ENCODE data around the gene SULF2.

Gene SULF2

DNA sequence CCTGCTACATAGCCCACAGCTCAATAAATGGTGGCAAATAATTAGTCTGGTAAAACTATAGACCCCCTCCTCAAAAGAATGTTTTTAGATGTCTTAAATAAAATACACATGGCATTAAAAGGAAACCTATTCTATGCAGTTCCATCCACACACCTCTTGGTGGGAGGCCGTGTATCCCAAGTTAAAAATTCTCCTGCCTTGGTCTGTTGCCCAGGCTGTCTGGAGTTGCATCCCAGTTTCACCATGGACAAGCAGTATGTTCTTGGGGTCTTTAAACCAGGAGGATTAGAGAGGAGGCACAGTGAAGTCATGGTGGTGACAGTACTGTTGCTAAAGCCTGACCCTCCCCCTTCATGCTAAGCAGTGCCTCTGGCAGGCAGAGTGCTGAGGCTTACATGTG lies 95.5 kb downstream of the SULF2 start:
- TF ChIP-seq, protein P1, sequence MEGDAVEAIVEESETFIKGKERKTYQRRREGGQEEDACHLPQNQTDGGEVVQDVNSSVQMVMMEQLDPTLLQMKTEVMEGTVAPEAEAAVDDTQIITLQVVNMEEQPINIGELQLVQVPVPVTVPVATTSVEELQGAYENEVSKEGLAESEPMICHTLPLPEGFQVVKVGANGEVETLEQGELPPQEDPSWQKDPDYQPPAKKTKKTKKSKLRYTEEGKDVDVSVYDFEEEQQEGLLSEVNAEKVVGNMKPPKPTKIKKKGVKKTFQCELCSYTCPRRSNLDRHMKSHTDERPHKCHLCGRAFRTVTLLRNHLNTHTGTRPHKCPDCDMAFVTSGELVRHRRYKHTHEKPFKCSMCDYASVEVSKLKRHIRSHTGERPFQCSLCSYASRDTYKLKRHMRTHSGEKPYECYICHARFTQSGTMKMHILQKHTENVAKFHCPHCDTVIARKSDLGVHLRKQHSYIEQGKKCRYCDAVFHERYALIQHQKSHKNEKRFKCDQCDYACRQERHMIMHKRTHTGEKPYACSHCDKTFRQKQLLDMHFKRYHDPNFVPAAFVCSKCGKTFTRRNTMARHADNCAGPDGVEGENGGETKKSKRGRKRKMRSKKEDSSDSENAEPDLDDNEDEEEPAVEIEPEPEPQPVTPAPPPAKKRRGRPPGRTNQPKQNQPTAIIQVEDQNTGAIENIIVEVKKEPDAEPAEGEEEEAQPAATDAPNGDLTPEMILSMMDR (IDR thresholded peaks at IDR 0.05; ENCODE audit: insufficient read depth, low read length), result no peak
- no peak for TF ChIP-seq SPI1 (IDR thresholded peaks at IDR 0.05; ENCODE audit: borderline replicate concordance, low read depth)
- no peak for TF ChIP-seq POLR2AphosphoS5 (IDR thresholded peaks at IDR 0.05; ENCODE audit: low read depth)
- no peak for TF ChIP-seq GABPA (IDR thresholded peaks at IDR 0.05; ENCODE audit: low read depth)
- TF ChIP-seq REST (IDR thresholded peaks at IDR 0.05; ENCODE audit: insufficient replicate concordance, low read depth), result no peak
- no peak overlapping the region for H3K27ac ChIP-seq (replicated peaks)

GRCh38 chr20:47688385-47689381 lies 96.6 kb downstream of the SULF2 start:
- no peak for DNase-seq (ENCODE audit: low read depth in 1 of 2, low spot score in 1 of 2)
- H3K27ac ChIP-seq (replicated peaks), result no peak overlapping the region

More for the DNA sequence above, 95.5 kb downstream of the SULF2 start:
- Histone ChIP-seq H3K4me3 (replicated peaks; ENCODE audit: insufficient read depth, low read length) (no peak overlapping the region), H3K27me3 (ENCODE audit: insufficient read depth, poor library complexity, severe bottlenecking) (no peaks in the 10 kb centered on the region)
- no peak for DNase-seq (ENCODE audit: low read depth in 1 of 2, low spot score in 1 of 2)

More at GRCh38 chr20:47688385-47689381, 96.6 kb downstream of the SULF2 start:
- Histone ChIP-seq H3K4me3 (replicated peaks; ENCODE audit: insufficient read depth, low read length) (no peak overlapping the region), H3K27me3 (ENCODE audit: insufficient read depth, poor library complexity, severe bottlenecking) (no peaks in the 10 kb centered on the region)
- TF ChIP-seq REST (IDR thresholded peaks at IDR 0.05; ENCODE audit: insufficient replicate concordance, low read depth) (no peak), SPI1 (IDR thresholded peaks at IDR 0.05; ENCODE audit: borderline replicate concordance, low read depth) (no peak), GABPA (IDR thresholded peaks at IDR 0.05; ENCODE audit: low read depth) (no peak), POLR2AphosphoS5 (IDR thresholded peaks at IDR 0.05; ENCODE audit: low read depth) (no peak)
- TF ChIP-seq, protein P1 (IDR thresholded peaks at IDR 0.05; ENCODE audit: insufficient read depth, low read length), result no peak
